ENCODE measurements around the gene STK32B.

Gene STK32B

GRCh38 chr4:5528031-5528436 is 476.8 kb downstream of the STK32B start:
- no peaks in the 10 kb centered on the region for H3K9me3 ChIP-seq (ENCODE audit: control insufficient read depth, insufficient read depth, low read depth, low read length)
- ChIA-PET POLR2A (no interaction called here), CTCF (no interaction called here)
- no peaks in the 10 kb centered on the region for H3K4me1 ChIP-seq (ENCODE audit: control insufficient read depth, insufficient read depth, low read length)
- no peak overlapping the region for H3K27ac ChIP-seq (ENCODE audit: extremely low read depth, low read depth, low read length)
- TF ChIP-seq ZBTB26 (tag by site-specific recombination; optimal IDR thresholded peaks at IDR 0.05) (no peak), ZNF133 (tag by site-specific recombination; IDR thresholded peaks at IDR 0.05) (no peak), ZNF791 (tag by site-specific recombination; IDR thresholded peaks at IDR 0.05) (no peak), TCF7L2 (IDR thresholded peaks at IDR 0.05; ENCODE audit: borderline replicate concordance, low read depth, low read length) (no peak), ELK4 (IDR thresholded peaks at IDR 0.05; ENCODE audit: borderline replicate concordance, low read depth, low read length) (no peak), ZNF664 (tag by site-specific recombination; IDR thresholded peaks at IDR 0.05) (no peak), ZNF747 (tag by site-specific recombination; IDR thresholded peaks at IDR 0.05) (no peak), PATZ1 (tag by site-specific recombination; IDR thresholded peaks at IDR 0.05) (no peak), ZNF560 (tag by site-specific recombination; IDR thresholded peaks at IDR 0.05; ENCODE audit: borderline replicate concordance) (no peak), ZNF830 (tag by site-specific recombination; IDR thresholded peaks at IDR 0.05; ENCODE audit: low read depth) (no peak), ZNF585B (tag by site-specific recombination; IDR thresholded peaks at IDR 0.05) (no peak)
- no peak overlapping the region for H3K4me3 ChIP-seq (ENCODE audit: low read depth, low read length)
- H3K36me3 ChIP-seq (ENCODE audit: control insufficient read depth in 2 of 2, insufficient read depth in 1 of 2, low read length in 2 of 2), result no peaks in the 10 kb centered on the region

- Histone ChIP-seq H3K27ac (ENCODE audit: extremely low read depth, low read depth, low read length) (no peak overlapping the region), H3K9me3 (ENCODE audit: control insufficient read depth, insufficient read depth, low read depth, low read length) (no peaks in the 10 kb centered on the region), H3K4me3 (ENCODE audit: low read depth, low read length) (no peak overlapping the region), H3K36me3 (ENCODE audit: control insufficient read depth in 2 of 2, insufficient read depth in 1 of 2, low read length in 2 of 2) (no peaks in the 10 kb centered on the region), H3K4me1 (ENCODE audit: control insufficient read depth, insufficient read depth, low read length) (no peaks in the 10 kb centered on the region)
- POLR2A ChIA-PET, result no interaction called here
- CTCF ChIA-PET, result no interaction called here
- TF ChIP-seq ZNF10 (tag by site-specific recombination; IDR thresholded peaks at IDR 0.05) (peak; percentile 51; the same call in 1 of the 2 replicates), ZFP69B (tag by site-specific recombination; IDR thresholded peaks at IDR 0.05) (no peak)
Measured at GRCh38 chr4:5532100-5532499, 480.8 kb downstream of the STK32B start.

- TF ChIP-seq SCRT1 (tag by site-specific recombination; IDR thresholded peaks at IDR 0.05; ENCODE audit: borderline replicate concordance), result no peak
- no peak for TF ChIP-seq MYNN (tag by site-specific recombination; IDR thresholded peaks at IDR 0.05; ENCODE audit: borderline replicate concordance)
- Histone ChIP-seq H3K4me3 (ENCODE audit: low read depth, low read length) (no peak overlapping the region), H3K4me1 (ENCODE audit: control insufficient read depth, insufficient read depth, low read length) (no peaks in the 10 kb centered on the region), H3K9me3 (ENCODE audit: control insufficient read depth, insufficient read depth, low read depth, low read length) (no peaks in the 10 kb centered on the region), H3K36me3 (ENCODE audit: control insufficient read depth in 2 of 2, insufficient read depth in 1 of 2, low read length in 2 of 2) (no peaks in the 10 kb centered on the region), H3K27ac (ENCODE audit: extremely low read depth, low read depth, low read length) (no peak overlapping the region)
- ChIA-PET POLR2A (no interaction called here), CTCF (no interaction called here)
Measured at GRCh38 chr4:5539584-5539983, 488.3 kb downstream of the STK32B start.

GRCh38 chr4:5541169-5541568 is 489.9 kb downstream of the STK32B start:
- ChIA-PET POLR2A (no interaction called here), CTCF (interaction anchor here (0.6 kb wide), 1 partner anchor 249 kb away, joined by 3 read pairs; no protein-coding TSS in a partner anchor)
- Histone ChIP-seq H3K4me3 (ENCODE audit: low read depth, low read length) (no peak overlapping the region), H3K27ac (ENCODE audit: extremely low read depth, low read depth, low read length) (no peak overlapping the region), H3K4me1 (ENCODE audit: control insufficient read depth, insufficient read depth, low read length) (no peaks in the 10 kb centered on the region), H3K36me3 (ENCODE audit: control insufficient read depth in 2 of 2, insufficient read depth in 1 of 2, low read length in 2 of 2) (no peaks in the 10 kb centered on the region), H3K9me3 (ENCODE audit: control insufficient read depth, insufficient read depth, low read depth, low read length) (no peaks in the 10 kb centered on the region)
- TF ChIP-seq ZNF266 (tag by site-specific recombination; IDR thresholded peaks at IDR 0.05; ENCODE audit: low read depth) (no peak), ZNF324 (tag by site-specific recombination; IDR thresholded peaks at IDR 0.05) (no peak), ZNF530 (tag by site-specific recombination; IDR thresholded peaks at IDR 0.05; ENCODE audit: low read depth) (no peak), ZNF701 (tag by site-specific recombination; IDR thresholded peaks at IDR 0.05) (no peak), ZNF157 (tag by site-specific recombination; IDR thresholded peaks at IDR 0.05) (no peak), ZNF692 (tag by site-specific recombination; IDR thresholded peaks at IDR 0.05) (no peak), ZNF350 (tag by site-specific recombination; IDR thresholded peaks at IDR 0.05) (no peak), MYNN (tag by site-specific recombination; IDR thresholded peaks at IDR 0.05; ENCODE audit: borderline replicate concordance) (no peak), ZNF112 (tag by site-specific recombination; IDR thresholded peaks at IDR 0.05) (no peak), ZNF311 (tag by site-specific recombination; IDR thresholded peaks at IDR 0.05; ENCODE audit: borderline replicate concordance) (no peak)

All from HEK293 (cell line).